ENCODE results near the gene MTNR1A.

DNA sequence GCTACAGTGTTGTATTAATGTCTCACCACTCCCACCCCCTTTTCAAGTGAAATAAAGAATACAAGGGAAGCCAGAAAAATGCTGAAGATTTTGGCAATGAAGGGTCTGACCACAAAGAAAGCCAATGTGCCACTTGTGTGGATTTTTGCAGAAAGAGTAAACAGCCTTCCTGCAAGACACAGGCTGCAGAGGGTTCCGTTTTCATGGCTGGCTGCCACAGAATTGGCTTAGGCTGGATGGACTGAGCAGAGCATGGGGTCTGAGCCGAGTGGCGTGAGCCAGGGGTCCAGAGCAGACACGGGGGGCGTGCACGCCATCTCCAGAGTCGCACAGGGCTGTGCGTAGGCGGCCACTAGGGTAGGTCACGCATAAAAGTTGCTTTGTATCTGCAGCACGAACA, 69.2 kb downstream of the MTNR1A start:
- TF ChIP-seq, protein P1, sequence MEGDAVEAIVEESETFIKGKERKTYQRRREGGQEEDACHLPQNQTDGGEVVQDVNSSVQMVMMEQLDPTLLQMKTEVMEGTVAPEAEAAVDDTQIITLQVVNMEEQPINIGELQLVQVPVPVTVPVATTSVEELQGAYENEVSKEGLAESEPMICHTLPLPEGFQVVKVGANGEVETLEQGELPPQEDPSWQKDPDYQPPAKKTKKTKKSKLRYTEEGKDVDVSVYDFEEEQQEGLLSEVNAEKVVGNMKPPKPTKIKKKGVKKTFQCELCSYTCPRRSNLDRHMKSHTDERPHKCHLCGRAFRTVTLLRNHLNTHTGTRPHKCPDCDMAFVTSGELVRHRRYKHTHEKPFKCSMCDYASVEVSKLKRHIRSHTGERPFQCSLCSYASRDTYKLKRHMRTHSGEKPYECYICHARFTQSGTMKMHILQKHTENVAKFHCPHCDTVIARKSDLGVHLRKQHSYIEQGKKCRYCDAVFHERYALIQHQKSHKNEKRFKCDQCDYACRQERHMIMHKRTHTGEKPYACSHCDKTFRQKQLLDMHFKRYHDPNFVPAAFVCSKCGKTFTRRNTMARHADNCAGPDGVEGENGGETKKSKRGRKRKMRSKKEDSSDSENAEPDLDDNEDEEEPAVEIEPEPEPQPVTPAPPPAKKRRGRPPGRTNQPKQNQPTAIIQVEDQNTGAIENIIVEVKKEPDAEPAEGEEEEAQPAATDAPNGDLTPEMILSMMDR (IDR thresholded peaks at IDR 0.05) = no peak
- TF ChIP-seq POLR2AphosphoS5 (IDR thresholded peaks at IDR 0.05) = no peak

Data from prostate gland (tissue), 2 donors.